HepG2 (cell line): ENCODE data around the gene ZNF189. TPM values are rescaled to one million over a fixed set of nuclear protein-coding genes. Genes with fewer than 3 reads are reported as not detected.
A peak's percentile ranks its signal among the peaks of the same experiment; 100 is the strongest.

Experiments
- AHDC1 ChIP-seq: sonication (generic); formaldehyde crosslinking; IDR thresholded peaks from 2 replicates; pipeline ENCODE4 v1.5.1; 2020; ENCODE audit warnings: mild to moderate bottlenecking, missing genetic modification reagents, borderline replicate concordance
- CAMTA2 ChIP-seq: sonication (generic); formaldehyde crosslinking; IDR thresholded peaks from 2 replicates; pipeline ENCODE4 v1.4.0; 2020; ENCODE audit warnings: mild to moderate bottlenecking, missing genetic modification reagents, borderline replicate concordance
- CTCF ChIP-seq: sonication (generic); formaldehyde crosslinking; IDR thresholded peaks from 2 replicates; pipeline ENCODE4 v1.5.0; 2020; ENCODE audit warnings: mild to moderate bottlenecking, missing genetic modification reagents, moderate library complexity
- DZIP1 ChIP-seq: sonication (generic); formaldehyde crosslinking; IDR thresholded peaks from 2 replicates; pipeline ENCODE4 v1.5.0; 2020; ENCODE audit warnings: mild to moderate bottlenecking, missing genetic modification reagents
- ERF ChIP-seq: IDR thresholded peaks from 2 replicates; pipeline ENCODE4 v1.6.1; 2018; ENCODE audit warnings: missing biosample characterization, missing genetic modification reagents
- FOXA1 ChIP-seq, 2 experiments: fragments of 450-650 bp in 1 of 2; sonication (generic) in 1 of 2; formaldehyde crosslinking in 1 of 2; IDR thresholded peaks; 2 replicates each; pipeline versions ENCODE4 v1.4.0 to v1.6.1; 2016 to 2020; ENCODE audit warnings: missing genetic modification reagents in 1 of 2
- MTA1 ChIP-seq: sonication (generic); formaldehyde crosslinking; IDR thresholded peaks from 2 replicates; pipeline ENCODE4 v1.4.0; 2020; ENCODE audit warnings: missing genetic modification reagents, mild to moderate bottlenecking, borderline replicate concordance
- SOX5 ChIP-seq: IDR thresholded peaks from 2 replicates; pipeline ENCODE4 v1.6.1; 2016; ENCODE audit warnings: borderline replicate concordance
- TRAFD1 ChIP-seq: sonication (generic); formaldehyde crosslinking; IDR thresholded peaks from 2 replicates; pipeline ENCODE4 v1.5.1; 2020; ENCODE audit warnings: missing genetic modification reagents, mild to moderate bottlenecking, borderline replicate concordance
- ZBTB21 ChIP-seq: sonication (generic); formaldehyde crosslinking; IDR thresholded peaks from 2 replicates; pipeline ENCODE4 v1.4.0; 2020; ENCODE audit warnings: missing genetic modification reagents
- ZBTB42 ChIP-seq: sonication (generic); formaldehyde crosslinking; IDR thresholded peaks from 2 replicates; pipeline ENCODE4 v1.5.0; 2020; ENCODE audit warnings: mild to moderate bottlenecking, missing genetic modification reagents
- ZFP37 ChIP-seq: sonication (generic); formaldehyde crosslinking; IDR thresholded peaks from 2 replicates; pipeline ENCODE4 v1.4.0; 2020; ENCODE audit warnings: missing genetic modification reagents, borderline replicate concordance
- ZNF24 ChIP-seq: fragments of 450-650 bp; IDR thresholded peaks from 2 replicates; pipeline ENCODE4 v1.6.1; 2017; ENCODE audit warnings: antibody characterized with exemption, mild to moderate bottlenecking
- ZNF274 ChIP-seq: sonication (generic); formaldehyde crosslinking; IDR thresholded peaks from 2 replicates; pipeline ENCODE4 v1.5.1; 2020; ENCODE audit warnings: mild to moderate bottlenecking, missing genetic modification reagents
- ZNF430 ChIP-seq: sonication (generic); formaldehyde crosslinking; IDR thresholded peaks from 2 replicates; pipeline ENCODE4 v1.9.0; 2021; ENCODE audit warnings: mild to moderate bottlenecking, missing genetic modification reagents
- ZNF451 ChIP-seq: sonication (generic); formaldehyde crosslinking; IDR thresholded peaks from 2 replicates; pipeline ENCODE4 v1.5.0; 2020; ENCODE audit warnings: mild to moderate bottlenecking, missing genetic modification reagents
- ZNF562 ChIP-seq: sonication (generic); formaldehyde crosslinking; IDR thresholded peaks from 2 replicates; pipeline ENCODE4 v1.8.0; 2022; ENCODE audit warnings: missing genetic modification reagents, borderline replicate concordance
- ZNF776 ChIP-seq: sonication (generic); formaldehyde crosslinking; IDR thresholded peaks from 2 replicates; pipeline ENCODE4 v1.4.0; 2020; ENCODE audit warnings: mild to moderate bottlenecking, missing genetic modification reagents
- ZNF777 ChIP-seq: sonication (generic); formaldehyde crosslinking; IDR thresholded peaks from 2 replicates; pipeline ENCODE4 v1.4.0; 2020; ENCODE audit warnings: missing genetic modification reagents
- ZSCAN9 ChIP-seq: IDR thresholded peaks from 2 replicates; pipeline ENCODE4 v1.6.1; 2016; ENCODE audit warnings: borderline replicate concordance
- polyA plus RNA-seq, 8 experiments: library from polyadenylated mRNA; depleted of rRNA in 3 of 8; stranded (reverse) in 7 of 8; unstranded in 1 of 8; fragments of >200 nt; fragmentation: Illumina TruSeq in 4 of 8; extraction: Trizol in 4 of 8; gene quantifications; 2 replicates each; pipeline versions ENCODE4 v1.2.1 to v1.2.3, GENCODE V29; 2011 to 2016; ENCODE audit warnings: low read depth in 4 of 8, missing spikeins in 1 of 8, mixed read lengths in 1 of 8; ENCODE audit not compliant: insufficient read depth in 1 of 8
- total RNA-seq, 5 experiments: library from RNA; depleted of rRNA; stranded (reverse); fragments of >200 nt; fragmentation: Illumina TruSeq; extraction: Trizol; gene quantifications; 2 replicates each; pipeline ENCODE4 v1.2.3, GENCODE V29; 2016; ENCODE audit warnings: low read depth in 1 of 5

ZNF189 gene
- total and polyA plus RNA-seq, 2 of the 13 experiments (the other 11 are each of a cell fraction or from before 2014, with no cell fraction given), result 8.4 to 50.0 TPM

GRCh38 chr9:101421653-101422065, 23.0 kb downstream of the ZNF189 start (continued):
- TF ChIP-seq SOX5, result peak; percentile 86
- TF ChIP-seq ZNF562 (CRISPR knock-in tag), result no peak
- TF ChIP-seq ZNF776 (CRISPR knock-in tag), result no peak
- TF ChIP-seq CTCF (CRISPR knock-in tag), result peak; percentile 18; the same call in 1 of the 2 replicates
- peak; percentile 83 for TF ChIP-seq ERF
- TF ChIP-seq MTA1 (CRISPR knock-in tag), result no peak
- TF ChIP-seq ZSCAN9 (CRISPR knock-in tag), result no peak
- TF ChIP-seq DZIP1 (CRISPR knock-in tag), result no peak
- TF ChIP-seq ZFP37 (CRISPR knock-in tag), result peak; percentile 67; the same call in 1 of the 2 replicates
- no peak for TF ChIP-seq ZNF430
- no peak for TF ChIP-seq ZNF777 (CRISPR knock-in tag)
- TF ChIP-seq ZBTB42 (CRISPR knock-in tag), result no peak
- no peak for TF ChIP-seq CAMTA2 (CRISPR knock-in tag)
- TF ChIP-seq ZNF274, result 0 out of 2 replicates have a peak, but pooled peaks have one; percentile 52
- 0 out of 2 replicates have a peak, but pooled peaks have one; percentile 23 for TF ChIP-seq ZNF24
- TF ChIP-seq FOXA1 (IDR thresholded peaks at IDR 0.05), result no peak
- TF ChIP-seq FOXA1 (CRISPR knock-in tag; IDR thresholded peaks at IDR 0.05), result peak; percentile 86
- no peak for TF ChIP-seq TRAFD1 (CRISPR knock-in tag)
- no peak for TF ChIP-seq ZBTB21 (CRISPR knock-in tag)
- no peak for TF ChIP-seq ZNF451
- peak; percentile 87 for TF ChIP-seq AHDC1 (CRISPR knock-in tag)
